ES-I3 (cell line): ENCODE results near the gene INPP5B.
"Not testable (repeated sequence)": the region's sequence is repeated elsewhere in the genome, so short reads cannot be mapped to it uniquely, and the experiment has no call there.

Experiments
- H3K36me3 ChIP-seq: 2 replicates; pipeline ENCODE4 v1.6.1; 2013; ENCODE audit warnings: mild to moderate bottlenecking, low read length, control low read depth, moderate library complexity; ENCODE audit not compliant: insufficient read depth
- H3K4me1 ChIP-seq: 2 replicates; pipeline ENCODE4 v1.6.1; 2013; ENCODE audit warnings: mild to moderate bottlenecking, control low read depth, low read length; ENCODE audit not compliant: insufficient read depth
- H3K9ac ChIP-seq: 2 replicates; pipeline ENCODE4 v1.6.1; 2013; ENCODE audit warnings: low read depth, mild to moderate bottlenecking, low read length, moderate library complexity
- H3K9me3 ChIP-seq: 2 replicates; pipeline ENCODE4 v1.6.1; 2013; ENCODE audit warnings: mild to moderate bottlenecking, low read length, moderate library complexity; ENCODE audit not compliant: control insufficient read depth, insufficient read depth

Gene INPP5B

DNA sequence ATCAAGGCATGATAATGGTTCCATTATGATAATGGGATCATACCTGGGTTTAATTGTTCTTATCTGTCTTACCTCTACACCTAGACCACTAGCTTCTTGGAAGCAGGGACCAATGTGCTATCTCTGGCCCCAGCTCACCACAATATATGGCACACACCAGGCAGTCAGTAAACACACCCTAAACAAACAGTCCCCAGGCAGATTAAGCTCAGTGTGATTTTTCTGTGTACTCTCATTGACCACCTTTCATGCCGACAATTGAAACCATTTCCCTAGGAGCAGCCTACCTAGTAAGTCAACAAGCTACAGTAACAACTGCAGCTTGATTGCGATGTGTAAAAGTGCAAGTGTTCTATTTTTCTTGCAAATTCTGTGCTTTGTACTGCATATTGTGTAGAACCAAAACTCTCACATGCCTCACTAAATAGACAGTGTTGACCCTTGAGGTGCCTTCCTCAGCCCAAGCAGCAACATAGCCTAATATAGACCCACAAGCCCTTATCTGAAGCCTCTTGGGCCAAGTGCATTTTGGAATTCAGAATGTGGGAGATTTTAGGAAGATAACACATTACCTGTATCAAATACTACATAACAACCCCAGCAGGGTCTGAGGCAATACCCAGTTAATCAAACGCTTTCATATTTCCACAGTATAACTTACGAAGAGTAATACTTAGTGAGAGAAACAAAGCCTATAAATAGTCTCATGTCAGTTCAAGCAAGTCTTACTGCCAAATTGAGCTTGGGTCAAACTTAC is 32.0 kb downstream of the INPP5B start:
- Histone ChIP-seq H3K9me3 (peaks cover 7% of the 10 kb centered on the region), H3K9ac (no peak overlapping the region), H3K36me3 (no peaks in the 10 kb centered on the region), H3K4me1 (no peaks in the 10 kb centered on the region)

GRCh38 chr1:37911478-37911877 is 35.4 kb downstream of the INPP5B start:
- H3K9ac ChIP-seq, H3K9me3 ChIP-seq, H3K36me3 ChIP-seq, H3K4me1 ChIP-seq: not testable (repeated sequence)

GRCh38 chr1:37910886-37911285 is 36.0 kb downstream of the INPP5B start:
- H3K9ac ChIP-seq, H3K4me1 ChIP-seq, H3K9me3 ChIP-seq, H3K36me3 ChIP-seq: not testable (repeated sequence)

DNA sequence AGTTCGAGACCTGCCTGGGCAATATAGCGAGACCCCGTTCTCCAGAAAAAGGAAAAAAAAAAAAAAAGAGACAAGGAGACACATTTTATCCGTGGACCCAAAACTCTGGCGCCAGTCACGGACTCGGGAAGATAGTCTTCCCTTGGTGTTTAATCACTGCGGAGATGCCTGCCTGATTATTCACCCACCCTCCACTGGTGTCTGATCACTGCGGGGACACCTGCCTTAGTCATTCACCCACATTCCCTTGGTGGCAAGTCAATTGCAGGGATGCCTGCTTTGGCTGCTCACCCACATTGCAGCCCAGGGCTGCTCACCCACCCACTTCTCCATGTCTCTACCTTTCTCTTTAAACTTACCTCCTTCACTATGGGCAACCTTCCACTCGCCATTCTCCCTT is 38.3 kb downstream of the INPP5B start:
- H3K9ac ChIP-seq, H3K36me3 ChIP-seq, H3K4me1 ChIP-seq: not testable (repeated sequence)
- H3K9me3 ChIP-seq = peaks cover 12% of the 10 kb centered on the region

DNA sequence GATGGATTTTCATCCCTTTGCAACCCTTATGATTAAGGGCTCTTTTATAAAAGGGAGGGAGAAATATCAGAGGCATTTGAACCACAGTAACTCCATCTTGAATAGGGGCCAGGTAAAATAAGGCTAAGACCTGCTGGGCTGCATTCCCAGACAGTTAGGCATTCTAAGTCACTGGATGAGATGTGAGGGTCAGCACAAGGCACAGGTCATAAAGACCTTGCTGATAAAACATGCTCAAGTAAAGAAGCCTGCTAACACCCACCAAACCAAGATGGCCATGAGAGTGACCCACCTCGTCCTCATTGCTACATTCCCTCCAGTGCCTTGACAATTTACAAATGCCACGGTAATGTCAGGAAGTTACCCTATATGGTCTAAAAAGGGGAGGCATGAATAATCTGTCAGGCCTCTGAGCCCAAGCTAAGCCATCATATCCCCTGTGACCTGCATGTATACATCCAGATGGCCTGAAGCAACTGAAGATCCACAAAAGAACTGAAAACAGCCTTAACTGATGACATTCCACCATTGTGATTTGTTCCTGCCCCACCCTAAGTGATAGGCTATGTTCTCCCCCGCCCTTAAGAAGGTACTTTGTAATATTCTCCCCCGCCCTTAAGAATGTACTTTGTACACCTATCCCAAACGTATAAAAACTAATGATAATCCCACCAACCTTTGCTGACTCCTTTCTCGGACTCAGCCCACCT is 39.3 kb downstream of the INPP5B start:
- not testable (repeated sequence) for H3K4me1 ChIP-seq, H3K36me3 ChIP-seq, H3K9ac ChIP-seq
- peaks cover 12% of the 10 kb centered on the region for H3K9me3 ChIP-seq

GRCh38 chr1:37906591-37906990 is 40.3 kb downstream of the INPP5B start:
- not testable (repeated sequence) for H3K36me3 ChIP-seq, H3K4me1 ChIP-seq, H3K9me3 ChIP-seq, H3K9ac ChIP-seq

- Histone ChIP-seq H3K9me3 (peaks cover 6% of the 10 kb centered on the region; the same call in 1 of the 2 replicates), H3K36me3 (no peaks in the 10 kb centered on the region), H3K9ac (no peak overlapping the region), H3K4me1 (no peaks in the 10 kb centered on the region)
Measured at GRCh38 chr1:37905727-37906126, 41.1 kb downstream of the INPP5B start.

DNA sequence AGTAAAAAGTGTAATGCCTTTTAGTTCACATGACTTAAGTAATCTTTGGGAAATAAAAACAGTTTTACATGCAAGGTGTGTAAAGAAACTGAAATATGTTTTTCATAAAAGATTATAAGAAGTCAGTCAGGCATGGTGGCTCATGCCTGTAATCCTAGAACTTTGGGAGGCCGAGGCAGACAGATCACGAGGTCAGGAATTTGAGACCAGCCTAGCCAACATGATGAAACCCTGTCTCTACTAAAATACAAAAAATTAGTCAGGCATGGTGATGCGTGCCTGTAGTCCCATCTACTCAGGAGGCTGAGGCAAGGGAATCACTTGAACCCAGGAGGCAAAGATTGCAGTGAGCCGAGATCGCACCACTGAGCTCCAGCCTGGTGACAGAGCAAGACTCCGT is 42.9 kb downstream of the INPP5B start:
- H3K4me1 ChIP-seq, H3K9me3 ChIP-seq, H3K9ac ChIP-seq, H3K36me3 ChIP-seq: not testable (repeated sequence)

GRCh38 chr1:37902983-37903382 is 43.9 kb downstream of the INPP5B start:
- no peak overlapping the region for H3K9ac ChIP-seq
- no peaks in the 10 kb centered on the region for H3K36me3 ChIP-seq
- H3K4me1 ChIP-seq = no peaks in the 10 kb centered on the region
- H3K9me3 ChIP-seq = peaks cover 4% of the 10 kb centered on the region; the same call in 1 of the 2 replicates

DNA sequence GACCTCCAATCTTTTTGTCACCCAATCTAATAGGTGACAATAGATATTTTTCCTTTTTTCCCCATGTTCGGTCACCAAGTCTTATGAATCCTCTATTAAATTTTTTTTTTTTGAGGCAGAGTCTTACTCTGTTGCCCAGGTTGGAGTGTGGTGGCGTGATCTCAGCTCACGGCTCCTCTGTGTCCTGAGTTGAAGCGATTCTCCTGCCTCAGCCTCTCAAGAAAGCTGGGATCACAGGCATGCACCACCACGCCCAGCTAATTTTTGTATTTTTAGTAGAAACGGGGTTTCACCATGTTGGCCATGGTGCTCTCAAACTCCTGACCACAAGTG is 45.0 kb downstream of the INPP5B start:
- Histone ChIP-seq H3K4me1 (no peaks in the 10 kb centered on the region), H3K9me3 (0 out of 2 replicates have a peak, but pooled peaks cover 3% of the 10 kb centered on the region), H3K9ac (no peak overlapping the region), H3K36me3 (no peaks in the 10 kb centered on the region)

DNA sequence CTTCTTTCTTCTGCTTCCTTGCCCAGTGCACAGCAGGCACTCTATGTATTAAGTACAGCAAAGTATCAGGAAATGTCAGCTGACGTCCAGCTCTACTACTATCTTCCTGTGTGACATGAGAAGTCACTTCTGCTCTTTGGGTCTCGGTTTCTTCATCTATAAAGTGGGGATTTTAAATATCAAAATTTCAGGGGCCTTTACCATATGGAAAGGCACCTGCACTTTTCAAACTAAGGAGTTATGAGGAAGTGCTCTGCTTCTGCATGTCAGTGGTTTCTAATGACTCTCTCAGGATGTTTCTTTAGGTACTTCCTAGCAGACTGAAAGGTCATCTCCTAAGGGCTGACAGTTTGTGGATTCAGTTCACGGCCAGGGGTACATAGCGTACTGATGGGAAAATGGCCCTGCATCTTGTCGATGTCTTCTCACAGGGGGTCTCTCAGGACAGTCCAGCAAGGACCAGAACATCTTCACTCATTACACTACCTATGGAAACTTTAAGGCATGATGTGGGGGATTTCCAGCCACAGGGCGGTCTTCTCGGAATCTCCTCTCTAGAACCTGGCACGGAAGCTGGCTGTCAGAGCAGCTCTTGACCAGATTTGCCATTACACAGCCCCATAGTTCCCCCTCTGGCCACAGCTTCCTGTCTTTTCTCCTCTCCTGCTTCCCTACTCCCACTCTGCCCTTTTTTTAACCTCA is 45.5 kb downstream of the INPP5B start:
- Histone ChIP-seq H3K9me3 (0 out of 2 replicates have a peak, but pooled peaks cover 3% of the 10 kb centered on the region), H3K4me1 (no peaks in the 10 kb centered on the region), H3K36me3 (no peaks in the 10 kb centered on the region), H3K9ac (no peak overlapping the region)

GRCh38 chr1:37897563-37897962 is 49.3 kb downstream of the INPP5B start:
- not testable (repeated sequence) for H3K9ac ChIP-seq, H3K4me1 ChIP-seq

DNA sequence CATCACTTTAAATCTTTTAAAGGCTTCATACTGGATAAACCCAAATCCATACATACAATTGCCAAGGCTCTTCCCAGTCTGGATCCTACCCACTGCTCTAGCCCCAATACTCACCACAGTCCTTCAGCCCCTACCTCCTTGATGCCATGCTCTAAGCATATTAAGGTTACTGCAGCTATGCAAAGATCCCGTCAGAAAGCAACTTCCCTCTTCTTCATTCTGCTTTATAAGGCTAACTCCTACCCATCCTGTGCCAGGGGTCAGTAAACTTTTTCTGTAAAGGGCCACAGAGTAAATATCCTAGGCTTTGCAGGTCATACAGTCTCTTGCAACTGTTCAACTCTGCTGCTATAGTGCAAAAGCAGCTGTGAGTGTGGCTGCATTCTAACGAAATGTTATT is 53.2 kb downstream of the INPP5B start:
- Histone ChIP-seq H3K9me3 (no peaks in the 10 kb centered on the region; the same call in 1 of the 2 replicates), H3K9ac (no peak overlapping the region), H3K36me3 (peaks cover 6% of the 10 kb centered on the region; the same call in 1 of the 2 replicates), H3K4me1 (no peaks in the 10 kb centered on the region)

More at GRCh38 chr1:37897563-37897962, 49.3 kb downstream of the INPP5B start:
- H3K36me3 ChIP-seq, H3K9me3 ChIP-seq: not testable (repeated sequence)

GRCh38 chr1:37892151-37893047 is 54.5 kb downstream of the INPP5B start:
- Histone ChIP-seq H3K36me3 (peaks cover 6% of the 10 kb centered on the region; the same call in 1 of the 2 replicates), H3K9me3 (no peaks in the 10 kb centered on the region; the same call in 1 of the 2 replicates), H3K9ac (no peak overlapping the region), H3K4me1 (no peaks in the 10 kb centered on the region)
